Measurements from ENCODE around the gene ACSM2B.
"Not testable (repeated sequence)": the region's sequence is repeated elsewhere in the genome, so short reads cannot be mapped to it uniquely, and the experiment has no call there.

Gene ACSM2B

DNA sequence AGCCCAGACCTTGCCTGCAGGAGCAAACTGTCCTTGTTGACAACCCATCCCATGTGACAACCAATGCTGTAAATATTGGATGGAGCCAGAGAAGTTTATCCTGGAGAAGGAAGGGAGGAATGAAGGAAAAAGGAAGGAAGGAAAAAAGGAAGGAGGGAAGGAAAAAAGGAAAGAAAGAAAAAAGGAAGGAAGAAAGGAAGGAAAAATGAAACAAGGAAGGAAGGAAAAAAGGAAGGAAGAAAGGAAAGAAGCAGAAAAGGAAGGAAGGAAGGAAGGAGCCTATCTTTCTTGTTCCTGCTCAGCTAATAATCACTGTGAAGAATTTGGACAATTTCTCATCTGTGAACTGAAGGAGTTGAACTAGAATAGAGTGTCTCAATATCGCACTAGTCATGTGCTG, 56.1 kb downstream of the ACSM2B start:
- DNase-seq = no peak

DNA sequence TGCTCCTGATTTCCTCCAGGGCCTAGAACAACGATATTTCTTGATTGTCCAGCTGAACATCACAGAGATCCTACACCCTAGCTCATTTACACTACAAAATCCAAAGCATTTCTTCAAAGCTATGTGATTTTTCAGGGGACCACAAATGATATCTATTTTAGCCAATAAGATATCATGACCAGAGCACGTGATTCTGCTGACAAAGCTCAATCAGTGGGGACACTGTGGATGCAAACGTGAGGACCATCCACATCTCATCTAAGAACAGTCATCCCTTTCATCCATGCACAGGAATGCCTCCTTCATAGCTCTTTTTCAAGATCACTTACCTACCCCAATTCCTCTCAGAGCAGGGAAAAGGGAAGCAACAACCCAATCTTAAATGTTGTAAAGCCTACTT, 56.9 kb downstream of the ACSM2B start:
- DNase-seq = no peak

DNA sequence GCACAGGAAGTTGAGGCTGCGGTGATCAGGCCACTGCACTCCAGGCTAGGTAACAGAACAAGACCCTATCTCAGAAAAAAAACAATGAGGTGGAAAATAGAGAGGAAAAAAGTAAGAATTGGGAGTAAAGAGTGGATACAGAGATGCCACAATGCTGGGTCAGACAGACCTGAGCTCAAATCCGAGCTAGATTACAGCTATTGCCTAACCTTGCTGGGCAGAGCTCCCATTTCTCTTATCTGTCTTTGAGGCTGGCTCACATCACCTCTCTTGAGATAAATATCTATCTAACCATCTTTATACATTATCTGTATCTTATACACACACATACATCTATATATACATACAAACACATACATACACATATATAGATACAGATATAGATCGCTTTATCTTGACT, 59.0 kb downstream of the ACSM2B start:
- no peak for DNase-seq

DNA sequence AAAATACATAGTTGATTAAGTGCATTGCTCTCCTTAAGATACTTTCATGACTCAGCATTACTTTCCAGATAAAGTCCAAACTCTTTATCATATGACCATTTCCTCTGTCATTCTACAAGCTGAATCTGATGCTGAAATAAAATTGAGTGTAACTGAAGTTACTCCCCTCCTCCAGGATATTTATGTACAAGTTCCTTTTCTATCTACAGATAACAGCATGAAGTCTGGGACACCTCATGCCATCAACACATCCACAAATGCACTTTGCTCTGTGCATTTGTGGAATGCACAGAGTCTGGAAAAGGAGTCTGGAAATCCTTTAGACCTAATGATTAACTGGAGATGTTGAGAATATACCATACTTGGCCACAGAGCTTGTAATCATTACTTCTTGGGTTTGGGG, 60.5 kb downstream of the ACSM2B start:
- no peak for DNase-seq

DNA sequence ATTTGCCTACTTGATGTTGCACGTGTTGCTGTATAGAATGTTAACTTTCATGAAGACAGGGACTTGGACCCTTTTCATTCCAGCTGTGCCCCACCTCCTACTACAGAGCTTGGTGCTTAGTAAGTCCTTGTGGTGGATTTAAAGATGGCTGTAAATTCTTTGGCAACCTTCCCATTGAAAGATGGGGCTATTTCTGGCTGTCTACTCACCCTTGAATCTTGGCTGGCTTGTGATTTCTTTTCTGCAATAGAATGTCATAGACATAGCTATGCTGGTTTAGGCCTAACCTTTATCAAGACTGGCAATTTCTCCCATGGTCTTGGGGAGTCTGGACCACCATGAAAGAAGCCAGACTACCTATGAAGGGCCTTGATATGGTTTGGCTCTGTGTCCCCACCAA, 65.8 kb downstream of the ACSM2B start:
- no peak for DNase-seq

DNA sequence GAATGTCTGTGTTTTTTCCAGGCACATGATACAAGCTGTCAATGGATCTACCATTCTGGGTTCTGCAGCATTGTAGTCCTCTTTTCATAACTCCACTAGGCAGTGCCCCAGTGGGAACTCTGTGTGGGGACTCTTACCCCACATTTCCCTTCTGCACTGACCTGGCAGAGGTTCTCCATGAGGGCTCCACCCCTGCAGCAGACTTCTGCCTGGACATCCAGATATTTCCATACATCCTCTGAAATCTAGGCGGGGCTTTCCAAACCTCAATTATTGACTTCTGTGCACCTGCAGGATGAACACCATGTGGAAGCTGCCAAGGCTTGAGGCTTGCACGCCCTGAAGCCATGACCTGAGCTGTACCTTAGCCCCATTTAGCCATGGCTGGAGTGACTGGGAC, 68.9 kb downstream of the ACSM2B start:
- no peak for DNase-seq

DNA sequence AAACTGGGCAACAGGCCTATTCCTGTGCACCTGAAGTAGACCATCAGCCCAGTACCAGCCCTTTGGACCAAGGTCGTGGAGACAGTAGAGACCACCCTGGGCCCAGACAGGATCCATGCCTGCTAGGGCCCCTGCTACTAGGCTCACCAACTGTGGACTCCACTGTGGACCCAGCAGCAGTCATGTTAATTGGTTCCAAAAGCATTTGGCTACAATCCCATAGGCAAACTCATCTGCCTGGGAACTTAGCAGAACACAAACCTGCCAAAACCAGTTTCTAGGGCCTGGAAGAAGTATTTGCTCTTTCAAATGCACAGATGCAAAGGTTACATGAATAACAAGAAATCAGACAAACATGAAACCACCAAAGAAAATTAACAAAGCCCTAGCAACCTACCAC, 71.7 kb downstream of the ACSM2B start:
- DNase-seq = peak; percentile 0

DNA sequence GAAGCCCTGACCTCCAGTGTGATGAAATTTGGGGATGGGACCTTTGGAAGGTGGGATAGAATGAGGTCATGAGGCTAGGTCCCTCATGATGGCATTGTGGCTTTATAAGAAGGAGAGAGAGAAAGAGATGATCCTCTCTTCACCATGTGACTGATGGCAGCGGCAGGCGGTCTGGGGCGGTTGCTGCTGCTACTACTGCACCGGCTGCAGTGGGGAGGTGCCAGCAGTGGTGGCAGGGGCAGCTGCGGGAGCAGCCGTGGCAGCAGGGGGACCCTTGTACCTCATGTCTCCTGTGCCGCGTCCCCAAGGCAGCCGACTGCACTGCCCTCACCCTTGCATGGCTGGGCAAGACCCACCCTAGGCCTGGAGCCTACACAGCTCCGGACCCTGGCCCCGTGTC, 84.7 kb downstream of the ACSM2B start:
- not testable (repeated sequence) for DNase-seq

DNA sequence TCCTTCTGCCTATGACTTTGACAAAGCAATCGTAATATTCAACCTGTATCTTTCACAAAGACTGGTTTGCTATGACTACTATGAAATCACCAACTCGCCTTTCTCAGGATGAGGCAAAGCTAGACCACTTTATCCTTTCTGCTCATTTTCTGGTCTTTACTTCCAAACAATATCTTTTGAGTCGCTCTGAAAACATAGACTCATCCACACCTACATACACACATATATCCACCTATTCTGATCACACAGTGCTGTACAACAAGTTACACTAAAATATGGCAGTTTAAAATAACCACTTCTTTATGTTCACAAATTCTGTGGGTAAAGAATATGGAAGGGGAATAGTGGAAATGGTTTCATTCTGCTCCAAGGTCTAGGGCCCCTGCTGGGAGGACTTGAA, 85.2 kb downstream of the ACSM2B start:
- DNase-seq = not testable (repeated sequence)
